Small intestine (tissue), 7 donors: Measurements from ENCODE around the gene FGFR1OP2. TPM values are rescaled to one million over a fixed set of nuclear protein-coding genes. Genes with fewer than 3 reads are reported as not detected.

Source experiments
- DNase-seq, 2 donors: peaks; one replicate each; pipeline versions ENCODE4 v3.0.0 to v3.0.0-alpha.2; 2013
- FAIRE-seq: peaks from 2 replicates; lab custom pipeline; 2012; peaks lifted over from hg19 to GRCh38; lab: Jason Lieb, UNC
- H3K27ac ChIP-seq, 3 donors: one replicate each; pipeline ENCODE4 v1.5.1; 2013; ENCODE audit warnings: low read length in 2 of 3, mild to moderate bottlenecking in 2 of 3, control low read depth in 1 of 3, inconsistent platforms in 1 of 3, low read depth in 1 of 3, moderate library complexity in 1 of 3
- H3K27me3 ChIP-seq, 3 donors: one replicate each; pipeline ENCODE4 v1.6.1; 2013; ENCODE audit warnings: low read length in 3 of 3, inconsistent platforms in 1 of 3; ENCODE audit not compliant: control insufficient read depth in 3 of 3, insufficient read depth in 3 of 3
- H3K36me3 ChIP-seq, 3 donors: one replicate each; pipeline ENCODE4 v1.6.1; 2013; ENCODE audit warnings: low read length in 3 of 3, inconsistent platforms in 1 of 3, low read depth in 1 of 3, mild to moderate bottlenecking in 1 of 3, moderate library complexity in 1 of 3; ENCODE audit not compliant: control insufficient read depth in 3 of 3, insufficient read depth in 2 of 3
- H3K4me1 ChIP-seq, 3 donors: one replicate each; pipeline ENCODE4 v1.6.1; 2013; ENCODE audit warnings: low read length in 2 of 3, inconsistent platforms in 1 of 3, low read depth in 1 of 3, mild to moderate bottlenecking in 1 of 3, moderate library complexity in 1 of 3; ENCODE audit not compliant: control insufficient read depth in 3 of 3, insufficient read depth in 2 of 3
- H3K4me3 ChIP-seq, 3 donors: one replicate each; pipeline ENCODE4 v1.5.1; 2013; ENCODE audit warnings: low read length in 3 of 3, control low read depth in 1 of 3, inconsistent platforms in 1 of 3, low read depth in 1 of 3, mild to moderate bottlenecking in 1 of 3, moderate library complexity in 1 of 3
- H3K9me3 ChIP-seq, 2 donors: one replicate each; pipeline ENCODE4 v1.6.1; 2013; ENCODE audit warnings: low read depth in 1 of 2, low read length in 1 of 2; ENCODE audit not compliant: control insufficient read depth in 2 of 2, insufficient read depth in 1 of 2
- WGBS, 3 donors: extraction: QIAGEN DNeasy Blood & Tissue Kit; methylation state at CpG; one replicate each; pipeline ENCODE4 v1.1.7; 2013; 5-methylcytosine and 5-hydroxymethylcytosine counted together
- polyA plus RNA-seq, 4 donors: library from polyadenylated mRNA; stranded (reverse) in 3 of 4; unstranded in 1 of 4; fragments of 200-250 nt in 3 of 4; fragments of 120-200 nt in 1 of 4; gene quantifications; one replicate each; pipeline versions ENCODE4 v1.2.1 to v1.2.3, GENCODE V29; 2013
- donor health status: healthy with polysubstance abuse.
- donor health status: control.
- donor health status: control.
- donor health status: Bipolar disorder and iron deficiency.
- donor health status: healthy.

FGFR1OP2 gene
- polyA plus RNA-seq, 4 donors: 21.7 to 44.2 (median 24.5) TPM

DNA sequence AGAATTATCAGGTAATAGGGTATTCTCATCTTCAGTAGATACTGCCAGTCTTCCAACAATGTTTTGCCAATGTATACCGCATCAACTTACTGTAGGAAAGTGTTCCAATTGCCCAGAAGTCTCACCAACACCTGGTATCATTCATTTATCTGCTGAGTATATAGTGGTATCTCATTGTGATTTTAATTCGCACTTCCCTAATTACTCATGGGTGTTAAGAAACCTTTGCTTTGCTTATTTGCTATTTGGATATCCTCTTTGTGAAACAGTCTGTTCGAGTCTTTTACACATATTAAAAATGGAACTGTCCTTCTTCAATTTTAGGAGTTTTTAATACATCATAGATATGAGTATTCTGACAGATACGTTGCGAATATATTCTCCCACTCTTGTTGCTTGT is 69.8 kb downstream of the FGFR1OP2 start:
- 87 to 92% (median 91%) methylated on average over 5 of the region's 5 CpGs for WGBS, 3 donors
- no peak for FAIRE-seq
- Histone ChIP-seq H3K9me3 (no peaks in the 10 kb centered on the region), H3K27me3 (no peaks in the 10 kb centered on the region), H3K27ac (no peak overlapping the region), H3K4me3 (no peak overlapping the region), H3K36me3 (no peaks in the 10 kb centered on the region), H3K4me1 (peaks cover 0 to 9% (median 0%) of the 10 kb centered on the region in 3 donors)
- DNase-seq: no peak

DNA sequence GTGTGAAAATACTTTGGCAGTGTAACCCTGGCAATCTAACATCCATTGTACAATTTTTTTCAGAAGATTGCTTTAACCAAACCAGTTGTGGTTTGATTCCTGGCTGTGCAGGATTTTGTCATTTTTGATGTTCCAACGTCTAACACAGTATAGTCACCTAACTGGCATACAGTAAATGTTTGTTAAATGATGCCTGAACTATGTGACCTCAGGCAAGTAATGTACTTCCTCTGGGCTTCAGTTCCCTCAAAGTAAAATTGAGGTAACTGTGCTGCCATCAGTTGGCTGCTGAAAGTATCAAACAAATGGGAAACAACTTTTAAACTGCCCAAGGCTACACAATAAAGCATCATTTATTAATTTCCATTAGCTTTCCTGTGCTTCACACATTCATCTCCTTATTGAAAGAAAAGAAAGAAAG is 71.6 kb downstream of the FGFR1OP2 start:
- WGBS, 3 donors: 30 to 45% (median 37%) methylated on average over 1 of the region's 1 CpG
- Histone ChIP-seq H3K36me3 (no peaks in the 10 kb centered on the region), H3K4me1 (peaks cover 0 to 12% (median 0%) of the 10 kb centered on the region in 3 donors), H3K9me3 (no peaks in the 10 kb centered on the region), H3K27ac (no peak overlapping the region), H3K27me3 (no peaks in the 10 kb centered on the region), H3K4me3 (no peak overlapping the region)
- FAIRE-seq (no peak), DNase-seq (no peak)

GRCh38 chr12:27012239-27012981 is 74.1 kb downstream of the FGFR1OP2 start:
- DNase-seq: peak in 1 of 2 donors; percentile 57
- peaks cover 0 to 22% (median 5%) of the 10 kb centered on the region in 3 donors for H3K4me1 ChIP-seq
- no peaks in the 10 kb centered on the region for H3K27me3 ChIP-seq
- 73 to 82% (median 75%) methylated on average over 14 of the region's 14 CpGs for WGBS, 3 donors
- no peaks in the 10 kb centered on the region for H3K9me3 ChIP-seq
- H3K4me3 ChIP-seq: no peak overlapping the region
- no peak for FAIRE-seq
- peak overlapping the region in 1 of 3 donors; percentile 52 for H3K27ac ChIP-seq
- H3K36me3 ChIP-seq: no peaks in the 10 kb centered on the region

DNA sequence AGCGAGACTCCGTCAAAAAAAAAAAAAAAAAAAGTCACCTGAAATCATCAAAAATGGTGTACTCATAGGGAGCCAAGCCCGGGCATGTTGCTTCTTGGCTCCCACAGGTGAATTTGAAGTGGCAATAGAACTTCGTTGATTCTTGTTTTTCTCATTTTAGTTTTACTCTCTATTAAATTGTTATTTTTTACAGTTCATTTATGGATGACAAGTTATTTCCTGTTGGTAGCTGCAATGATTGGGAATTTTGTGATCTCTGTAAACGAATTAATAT is 74.6 kb downstream of the FGFR1OP2 start:
- DNase-seq (no peak), FAIRE-seq (no peak)
- no peaks in the 10 kb centered on the region for H3K27me3 ChIP-seq
- peaks cover 0 to 22% (median 5%) of the 10 kb centered on the region in 3 donors for H3K4me1 ChIP-seq
- no peaks in the 10 kb centered on the region for H3K9me3 ChIP-seq
- 58 to 62% (median 61%) methylated on average over 5 of the region's 5 CpGs for WGBS, 3 donors
- no peaks in the 10 kb centered on the region for H3K36me3 ChIP-seq
- no peak overlapping the region for H3K4me3 ChIP-seq
- H3K27ac ChIP-seq: no peak overlapping the region

DNA sequence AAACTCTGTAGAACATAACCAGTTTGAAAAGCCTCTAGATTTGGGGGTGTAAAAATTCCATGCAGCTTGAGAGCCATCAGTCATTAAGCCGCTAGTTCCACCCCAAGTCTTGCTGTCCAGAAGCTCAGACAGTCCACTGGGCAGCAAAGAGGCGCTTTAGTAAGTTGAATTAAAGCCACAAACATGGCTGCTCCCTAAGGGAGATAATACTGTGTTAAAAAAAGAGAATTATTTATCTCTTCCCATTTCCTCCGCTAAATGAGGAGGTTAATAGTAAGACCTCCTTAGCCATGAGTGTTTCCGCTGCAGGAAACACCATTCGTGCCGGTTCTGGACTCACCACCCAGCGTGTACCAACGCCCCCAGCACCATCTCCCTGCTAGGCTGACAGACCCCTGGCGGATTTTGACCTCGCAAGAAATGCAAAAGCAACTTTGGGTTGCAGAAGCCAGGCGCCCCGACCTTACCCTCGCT is 75.4 kb downstream of the FGFR1OP2 start:
- no peaks in the 10 kb centered on the region for H3K27me3 ChIP-seq
- H3K9me3 ChIP-seq: no peaks in the 10 kb centered on the region
- peak overlapping the region; percentile 71 to 91 (median 85) for H3K4me3 ChIP-seq
- no peak for FAIRE-seq
- 0 to 1% (median 1%) methylated on average over 13 of the region's 13 CpGs for WGBS, 3 donors
- peak overlapping the region; percentile 76 to 91 (median 79) for H3K27ac ChIP-seq
- DNase-seq: peak in 1 of 2 donors; percentile 39
- H3K4me1 ChIP-seq: peaks cover 0 to 24% (median 5%) of the 10 kb centered on the region in 3 donors
- H3K36me3 ChIP-seq: no peaks in the 10 kb centered on the region

- peaks cover 0 to 24% (median 5%) of the 10 kb centered on the region in 3 donors for H3K4me1 ChIP-seq
- peak within 1 kb of the TSS; percentile 71 to 91 (median 85) for H3K4me3 ChIP-seq
- H3K36me3 ChIP-seq: no peaks in the 10 kb centered on the region
- H3K9me3 ChIP-seq: no peaks in the 10 kb centered on the region
- FAIRE-seq: no peak
- DNase-seq: peak; percentile 95 to 99
- no peaks in the 10 kb centered on the region for H3K27me3 ChIP-seq
- H3K27ac ChIP-seq: peak within 1 kb of the TSS; percentile 89 to 96 (median 91)
- WGBS, 3 donors: 0 to 1% (median 0%) methylated on average over 54 to 71 of the region's 71 CpGs
Measured at GRCh38 chr12:27014085-27014858, 76.0 kb downstream of the FGFR1OP2 start, which contains the start of gene TM7SF3. Gene TM7SF3 (minus strand): TSS chr12:27014384. CDS start chr12:27014168, 216 bp downstream.

GRCh38 chr12:27014859-27015729 is 76.8 kb downstream of the FGFR1OP2 start:
- Histone ChIP-seq H3K9me3 (no peaks in the 10 kb centered on the region), H3K27ac (peak overlapping the region; percentile 89 to 96 (median 91)), H3K4me3 (peak overlapping the region in 2 of 3 donors; percentile 40 to 85), H3K36me3 (no peaks in the 10 kb centered on the region), H3K27me3 (no peaks in the 10 kb centered on the region), H3K4me1 (peaks cover 0 to 24% (median 5%) of the 10 kb centered on the region in 3 donors)
- 21 to 42% (median 27%) methylated on average over 12 of the region's 12 CpGs for WGBS, 3 donors
- FAIRE-seq (no peak), DNase-seq (peak in 1 of 2 donors; percentile 46)

- Histone ChIP-seq H3K9me3 (no peaks in the 10 kb centered on the region), H3K4me3 (no peak overlapping the region), H3K36me3 (no peaks in the 10 kb centered on the region), H3K27ac (peak overlapping the region; percentile 27 to 91 (median 89)), H3K27me3 (no peaks in the 10 kb centered on the region), H3K4me1 (peaks cover 0 to 24% (median 5%) of the 10 kb centered on the region in 3 donors)
- WGBS, 3 donors: 0 to 9% (median 0%) methylated on average over 2 of the region's 2 CpGs
- no peak for FAIRE-seq
- DNase-seq: peak in 1 of 2 donors; percentile 63
Measured at GRCh38 chr12:27015730-27016076, 77.4 kb downstream of the FGFR1OP2 start.
